G401.6 (cell line): ENCODE data around the gene PRRG1.
"Not testable (repeated sequence)": the region's sequence is repeated elsewhere in the genome, so short reads cannot be mapped to it uniquely, and the experiment has no call there.

Experiments
- FAIRE-seq: peaks from 2 replicates; lab custom pipeline; 2012; peaks lifted over from hg19 to GRCh38; lab: Jason Lieb, UNC

The PRRG1 gene

DNA sequence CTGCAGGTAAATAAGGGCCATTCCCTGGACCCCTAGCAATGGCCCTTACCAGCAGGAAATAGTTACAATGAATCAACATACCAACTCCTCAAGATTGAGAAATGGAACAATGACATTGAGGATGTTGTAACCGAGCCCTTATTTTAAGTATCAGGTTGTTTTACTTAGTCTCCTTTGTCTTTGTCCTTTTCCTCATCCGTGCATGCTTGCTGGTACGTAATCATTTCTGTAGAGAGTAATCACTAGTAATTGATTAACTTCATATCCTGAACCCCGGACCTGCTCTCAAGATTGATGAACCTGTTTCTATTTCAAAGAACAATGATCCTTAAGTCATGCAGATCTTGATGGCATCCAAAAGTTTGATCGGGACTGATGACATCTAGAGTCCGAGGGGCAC, 123.7 kb downstream of the PRRG1 start:
- no peak for FAIRE-seq

DNA sequence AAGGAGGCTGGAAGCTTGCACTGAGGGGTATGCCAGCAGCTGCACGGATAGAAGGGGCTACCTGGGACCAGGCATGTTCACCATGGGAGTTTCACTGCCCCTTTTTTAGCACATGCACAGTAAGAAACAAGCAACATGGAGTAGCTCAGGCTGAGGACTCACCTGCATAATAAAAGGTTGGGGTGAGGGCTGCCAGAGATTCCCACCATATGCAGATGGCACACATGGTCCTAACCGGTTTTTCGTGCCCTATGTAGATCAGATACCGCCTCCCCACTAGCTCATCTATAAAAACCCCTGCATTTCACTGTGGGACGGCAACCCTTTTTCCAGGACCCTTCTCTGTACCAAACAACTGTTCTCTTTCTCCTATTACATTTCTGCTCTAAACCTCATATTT, 125.3 kb downstream of the PRRG1 start:
- FAIRE-seq: no peak

DNA sequence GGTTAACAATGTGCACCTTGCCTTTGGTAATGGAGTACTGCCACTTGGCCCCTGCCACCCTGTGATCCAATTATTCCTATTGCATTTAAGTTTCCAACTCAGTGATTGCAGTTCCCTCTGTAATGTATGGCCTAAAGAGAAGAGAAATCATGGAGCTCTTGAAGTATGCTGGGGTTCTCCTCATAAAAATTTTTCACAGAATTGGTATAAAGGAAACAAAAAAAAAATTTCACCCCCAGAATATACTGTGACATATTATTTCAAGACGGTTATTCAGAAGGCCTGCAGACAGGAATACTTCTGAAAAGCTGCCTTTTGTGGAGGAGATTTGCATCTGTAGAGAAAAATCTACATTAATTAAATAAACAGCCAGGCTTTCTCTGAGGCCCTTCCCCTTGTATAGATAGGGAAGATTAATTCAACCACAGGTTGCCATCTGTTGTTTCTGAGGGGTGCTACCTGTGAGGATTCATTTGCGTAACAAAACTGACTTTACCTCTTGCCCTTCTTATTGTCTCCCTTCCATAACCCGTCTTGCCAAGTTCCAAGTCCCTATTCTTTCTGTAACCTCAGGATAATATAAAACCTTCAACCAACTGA, 127.5 kb downstream of the PRRG1 start:
- no peak for FAIRE-seq

- not testable (repeated sequence) for FAIRE-seq
These were observed 135.2 kb downstream of the PRRG1 start for GRCh38 chrX:37484335-37484734.

DNA sequence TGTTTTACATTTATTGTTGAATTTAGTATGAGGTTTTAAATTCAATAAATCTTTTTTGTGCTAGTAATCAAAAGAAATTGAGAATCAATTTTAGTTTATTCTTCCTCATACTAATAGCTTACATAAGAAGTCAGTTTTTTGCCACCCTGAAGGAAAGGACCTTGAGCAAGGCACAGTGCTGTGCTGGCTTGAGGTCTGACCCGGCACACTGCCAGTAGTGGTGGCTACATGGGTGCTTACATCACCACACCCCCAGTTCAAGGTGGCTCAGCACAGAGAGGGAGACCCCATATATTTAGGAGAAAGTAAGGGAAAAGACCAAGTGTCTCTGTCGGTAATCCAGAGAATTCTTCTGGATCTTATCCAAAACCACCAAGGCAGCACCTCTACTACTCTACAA, 136.3 kb downstream of the PRRG1 start:
- FAIRE-seq: no peak

DNA sequence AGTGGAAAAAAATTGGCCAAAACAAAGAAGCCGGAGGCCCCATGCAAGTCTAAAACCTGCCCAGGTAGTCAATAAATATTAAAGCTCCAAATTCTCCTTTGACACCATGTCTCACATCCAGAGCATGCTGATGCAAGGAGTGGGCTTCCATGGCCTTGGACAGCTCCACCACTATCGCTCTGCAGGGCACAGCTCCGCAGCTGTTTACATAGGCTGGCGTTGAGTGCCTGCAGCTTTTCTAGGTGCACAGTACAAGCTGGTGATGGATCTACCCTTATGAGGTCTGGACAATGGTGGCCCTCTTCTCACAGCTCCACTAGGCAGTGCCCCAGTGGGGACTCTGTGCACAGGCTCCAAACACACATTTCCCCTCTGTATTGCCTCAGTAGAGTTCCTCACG, 138.1 kb downstream of the PRRG1 start:
- FAIRE-seq: no peak

DNA sequence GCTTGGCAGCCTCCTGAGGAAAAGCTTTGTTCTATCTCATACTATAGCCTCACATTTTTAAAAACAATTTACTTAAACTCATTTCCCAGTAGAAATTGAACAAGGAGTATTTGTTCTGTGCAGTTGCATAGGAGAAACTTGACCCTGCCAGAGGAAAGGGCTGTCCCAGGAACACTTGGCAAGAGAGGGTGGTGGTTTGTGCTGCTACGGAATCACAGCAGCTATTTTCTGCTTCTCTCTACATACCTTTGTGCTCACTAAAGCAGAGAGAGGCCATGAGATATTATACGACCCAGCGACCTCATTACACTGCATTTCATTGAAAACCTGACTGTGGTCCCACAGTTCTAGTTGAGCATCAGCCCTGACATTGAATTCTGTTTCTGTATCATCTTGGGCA, 139.2 kb downstream of the PRRG1 start:
- FAIRE-seq: no peak

- no peak for FAIRE-seq
These were observed 142.5 kb downstream of the PRRG1 start for GRCh38 chrX:37491686-37492085.

- FAIRE-seq: not testable (repeated sequence)
These were observed 146.6 kb downstream of the PRRG1 start for GRCh38 chrX:37495760-37496159.

- not testable (repeated sequence) for FAIRE-seq
These were observed 148.0 kb downstream of the PRRG1 start for GRCh38 chrX:37497126-37497525.

- FAIRE-seq: not testable (repeated sequence)
These were observed 149.2 kb downstream of the PRRG1 start for GRCh38 chrX:37498323-37498722.

GRCh38 chrX:37499649-37500048, 150.5 kb downstream of the PRRG1 start:
- not testable (repeated sequence) for FAIRE-seq

- FAIRE-seq: no peak
These were observed 155.8 kb downstream of the PRRG1 start for GRCh38 chrX:37504991-37505390.
